ENCODE results near the gene NR6A1.

- TF ChIP-seq EZH2 (IDR thresholded peaks at IDR 0.05; ENCODE audit: insufficient read depth, poor library complexity, severe bottlenecking) (no peak), EZH2phosphoT487 (IDR thresholded peaks at IDR 0.05; ENCODE audit: insufficient read depth, low read depth) (no peak)
These were observed 4.1 kb downstream of the NR6A1 start for GRCh38 chr9:124766815-124767554.
